MCF 10A (cell line): ENCODE data around the gene SLC44A5. TPM values are rescaled to one million over a fixed set of nuclear protein-coding genes. Genes with fewer than 3 reads are reported as not detected.

Source experiments
- BruUV-seq: library from RNA; stranded (reverse); fragments of 400-500 nt; replicated peaks from 2 replicates; lab custom pipeline; 2021; lab: Mats Ljungman, UMichigan
- CTCF ChIA-PET: fragments of 300-600 bp; sonication (Branson Sonifier 250); formaldehyde crosslinking; extraction: SDS; loops from one replicate; lab custom pipeline; 2021; ENCODE audit warnings: antibody characterized with exemption, inconsistent platforms; lab: Yijun Ruan, JAX
- POLR2A ChIA-PET: fragments of 300-600, 350-650 bp; sonication (Branson Sonifier 250); formaldehyde crosslinking; extraction: SDS; loops from one replicate; lab custom pipeline; 2020; ENCODE audit warnings: antibody characterized with exemption, inconsistent platforms; lab: Yijun Ruan, JAX
- DNase-seq: peaks from one replicate; pipeline ENCODE4 v3.0.0-alpha.2; 2018; ENCODE audit not compliant: unreplicated experiment
- H3K27ac Mint-ChIP-seq: one replicate; pipeline ENCODE4 v1.8.0; 2022; ENCODE audit warnings: mild to moderate bottlenecking, low read depth, mixed read lengths; ENCODE audit not compliant: unreplicated experiment
- H3K27me3 Mint-ChIP-seq: one replicate; pipeline ENCODE4 v1.8.0; 2022; ENCODE audit warnings: mixed read lengths; ENCODE audit not compliant: insufficient read depth, unreplicated experiment
- H3K36me3 Mint-ChIP-seq: one replicate; pipeline ENCODE4 v1.8.0; 2022; ENCODE audit warnings: mild to moderate bottlenecking, moderate library complexity, mixed read lengths; ENCODE audit not compliant: insufficient read depth, unreplicated experiment
- H3K4me1 Mint-ChIP-seq: one replicate; pipeline ENCODE4 v1.8.0; 2022; ENCODE audit warnings: mixed read lengths; ENCODE audit not compliant: insufficient read depth, unreplicated experiment
- H3K4me3 Mint-ChIP-seq: one replicate; pipeline ENCODE4 v1.8.0; 2022; ENCODE audit warnings: mild to moderate bottlenecking, moderate library complexity, mixed read lengths; ENCODE audit not compliant: unreplicated experiment
- H3K9me3 Mint-ChIP-seq: one replicate; pipeline ENCODE4 v1.8.0; 2022; ENCODE audit warnings: mixed read lengths; ENCODE audit not compliant: unreplicated experiment
- intact Hi-C: fragments of 100-400 bp; cut with micrococcal nuclease; formaldehyde crosslinking; loops from 2 replicates; pipeline ENCODE4 v1.14.1; 2022
- total RNA-seq: library from RNA; stranded (reverse); gene quantifications from 2 replicates; pipeline ENCODE4 v1.2.3, GENCODE V29; 2022
- TF ChIP-seq, protein P1 (sequence below): fragments of 200-600 bp; IDR thresholded peaks from one replicate; pipeline ENCODE4 v1.8.0; 2022; ENCODE audit warnings: antibody characterized with exemption, mild to moderate bottlenecking; ENCODE audit not compliant: unreplicated experiment

The SLC44A5 gene
- total RNA-seq, 1 experiment from 2014 or later = 14.3 TPM

DNA sequence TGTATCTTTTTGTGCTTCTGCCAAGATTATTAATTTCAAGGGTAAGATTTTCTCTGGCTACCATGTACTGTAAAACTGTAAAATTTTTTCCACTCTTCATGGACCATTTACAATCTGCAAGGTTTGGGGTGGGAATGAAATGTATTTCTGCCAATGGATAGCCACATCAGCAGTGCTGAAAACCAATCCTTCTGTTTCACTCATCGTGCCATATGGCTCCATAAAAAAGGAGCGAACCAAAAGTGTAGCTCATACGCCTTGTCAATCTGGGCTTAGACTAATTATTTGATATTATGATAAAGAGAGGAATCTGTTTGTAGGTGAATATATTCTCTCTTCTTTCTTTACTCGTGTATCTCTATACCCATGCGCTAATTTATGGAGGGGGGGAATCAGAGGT is 3.0 kb upstream of the SLC44A5 start:
- no TSS peak for BruUV-seq
- no peaks in the 10 kb centered on the region for H3K36me3 Mint-ChIP-seq
- ChIA-PET POLR2A (interaction anchor here (0.7 kb wide), 1 partner anchor 109 kb away, joined by 3 read pairs; no protein-coding TSS in a partner anchor), CTCF (interaction anchor here (0.6 to 1.3 kb wide), 2 partner anchors 347 to 363 kb away, joined by 3 to 4 read pairs; no protein-coding TSS in a partner anchor)
- H3K4me3 Mint-ChIP-seq = no peak overlapping the region
- H3K27ac Mint-ChIP-seq = no peak overlapping the region
- H3K4me1 Mint-ChIP-seq = peaks cover 6% of the 10 kb centered on the region
- H3K9me3 Mint-ChIP-seq = no peaks in the 10 kb centered on the region
- H3K27me3 Mint-ChIP-seq = peaks cover 48% of the 10 kb centered on the region
- TF ChIP-seq, protein P1, sequence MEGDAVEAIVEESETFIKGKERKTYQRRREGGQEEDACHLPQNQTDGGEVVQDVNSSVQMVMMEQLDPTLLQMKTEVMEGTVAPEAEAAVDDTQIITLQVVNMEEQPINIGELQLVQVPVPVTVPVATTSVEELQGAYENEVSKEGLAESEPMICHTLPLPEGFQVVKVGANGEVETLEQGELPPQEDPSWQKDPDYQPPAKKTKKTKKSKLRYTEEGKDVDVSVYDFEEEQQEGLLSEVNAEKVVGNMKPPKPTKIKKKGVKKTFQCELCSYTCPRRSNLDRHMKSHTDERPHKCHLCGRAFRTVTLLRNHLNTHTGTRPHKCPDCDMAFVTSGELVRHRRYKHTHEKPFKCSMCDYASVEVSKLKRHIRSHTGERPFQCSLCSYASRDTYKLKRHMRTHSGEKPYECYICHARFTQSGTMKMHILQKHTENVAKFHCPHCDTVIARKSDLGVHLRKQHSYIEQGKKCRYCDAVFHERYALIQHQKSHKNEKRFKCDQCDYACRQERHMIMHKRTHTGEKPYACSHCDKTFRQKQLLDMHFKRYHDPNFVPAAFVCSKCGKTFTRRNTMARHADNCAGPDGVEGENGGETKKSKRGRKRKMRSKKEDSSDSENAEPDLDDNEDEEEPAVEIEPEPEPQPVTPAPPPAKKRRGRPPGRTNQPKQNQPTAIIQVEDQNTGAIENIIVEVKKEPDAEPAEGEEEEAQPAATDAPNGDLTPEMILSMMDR = no peak
- intact Hi-C loops = no loop called here
- no peak for DNase-seq

DNA sequence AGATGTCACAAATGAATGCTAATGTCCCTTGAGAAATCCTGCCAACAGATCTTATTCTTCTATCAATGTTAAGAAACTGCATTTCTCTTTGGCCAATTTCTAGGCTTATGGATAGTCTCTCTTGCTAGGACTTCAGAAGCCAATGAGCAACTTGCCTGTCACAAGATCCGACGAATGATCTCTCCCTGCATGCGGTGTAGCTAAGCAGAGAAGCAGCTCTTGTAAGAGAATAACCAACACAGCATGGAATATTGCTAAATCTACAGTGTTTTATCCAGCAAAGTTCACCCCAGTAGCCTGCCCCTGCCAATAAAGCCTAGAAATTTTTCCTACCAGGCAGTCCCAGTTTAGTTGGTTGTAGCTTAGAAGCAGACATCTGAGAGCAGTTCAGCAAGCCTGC is 2.1 kb upstream of the SLC44A5 start:
- no peak for DNase-seq
- intact Hi-C loops = no loop called here
- no TSS peak for BruUV-seq
- Mint-ChIP-seq H3K36me3 (no peaks in the 10 kb centered on the region), H3K9me3 (no peaks in the 10 kb centered on the region), H3K4me3 (no peak overlapping the region), H3K4me1 (peaks cover 6% of the 10 kb centered on the region), H3K27me3 (peaks cover 44% of the 10 kb centered on the region), H3K27ac (no peak overlapping the region)
- POLR2A ChIA-PET = no interaction called here
- TF ChIP-seq, protein P1 = no peak
- CTCF ChIA-PET = no interaction called here

DNA sequence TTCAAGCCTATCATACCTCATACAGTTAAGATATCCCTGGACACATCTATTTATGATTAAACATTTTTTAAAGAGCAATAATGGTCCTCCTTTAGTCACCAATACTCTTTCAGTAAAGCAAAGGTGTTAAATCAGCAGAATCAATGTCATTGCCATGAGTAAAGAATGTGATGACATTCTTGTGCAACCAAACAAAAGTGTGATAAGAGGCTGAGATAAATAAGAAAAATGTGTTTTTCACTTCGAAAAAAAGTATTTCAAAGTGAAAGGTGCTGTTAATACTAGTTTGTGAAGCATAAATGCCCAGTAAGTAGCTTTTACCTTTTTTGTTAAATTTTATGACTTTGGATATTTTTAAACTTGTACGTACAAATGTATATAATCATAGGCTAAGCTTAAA is 8.4 kb downstream of the SLC44A5 start:
- no peaks in the 10 kb centered on the region for H3K36me3 Mint-ChIP-seq
- no TSS peak for BruUV-seq
- peaks cover 6% of the 10 kb centered on the region for H3K9me3 Mint-ChIP-seq
- ChIA-PET CTCF (interaction anchor here (1.1 kb wide), 1 partner anchor 30 kb away, joined by 3 read pairs; no protein-coding TSS in a partner anchor), POLR2A (interaction anchor here (0.7 to 0.8 kb wide), 2 partner anchors 74 to 295 kb away, joined by 3 read pairs; no protein-coding TSS in a partner anchor)
- no peak overlapping the region for H3K27ac Mint-ChIP-seq
- no peaks in the 10 kb centered on the region for H3K4me1 Mint-ChIP-seq
- intact Hi-C loops = no loop called here
- no peaks in the 10 kb centered on the region for H3K27me3 Mint-ChIP-seq
- TF ChIP-seq, protein P1 = no peak
- no peak overlapping the region for H3K4me3 Mint-ChIP-seq
- no peak for DNase-seq

DNA sequence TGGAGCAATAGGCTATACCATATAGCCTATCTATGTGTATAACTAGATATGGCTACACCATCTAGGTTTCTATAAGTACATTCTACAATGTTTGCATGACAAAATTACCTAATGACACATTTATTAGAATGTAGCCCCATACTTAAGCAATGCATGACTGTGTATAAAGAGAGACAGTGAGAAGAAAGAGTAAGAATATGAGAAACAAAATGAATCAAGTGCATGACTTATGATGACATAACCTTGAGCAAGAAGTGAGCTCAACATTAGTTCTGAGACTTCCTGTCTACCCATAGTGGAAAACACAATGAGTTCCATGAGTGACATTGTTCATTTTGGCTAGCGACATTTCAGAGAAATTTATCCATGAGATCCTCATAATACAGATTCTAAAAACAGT is 10.1 kb downstream of the SLC44A5 start:
- ChIA-PET POLR2A (no interaction called here), CTCF (no interaction called here)
- TF ChIP-seq, protein P1 = no peak
- H3K4me3 Mint-ChIP-seq = no peak overlapping the region
- H3K4me1 Mint-ChIP-seq = no peaks in the 10 kb centered on the region
- peaks cover 6% of the 10 kb centered on the region for H3K9me3 Mint-ChIP-seq
- no peak overlapping the region for H3K27ac Mint-ChIP-seq
- no TSS peak for BruUV-seq
- no peaks in the 10 kb centered on the region for H3K27me3 Mint-ChIP-seq
- DNase-seq = no peak
- no peaks in the 10 kb centered on the region for H3K36me3 Mint-ChIP-seq
- intact Hi-C loops = no loop called here
